ENCODE measurements around the gene FNTB.
"Not testable (repeated sequence)": the region's sequence is repeated elsewhere in the genome, so short reads cannot be mapped to it uniquely, and the experiment has no call there.

FNTB gene

DNA sequence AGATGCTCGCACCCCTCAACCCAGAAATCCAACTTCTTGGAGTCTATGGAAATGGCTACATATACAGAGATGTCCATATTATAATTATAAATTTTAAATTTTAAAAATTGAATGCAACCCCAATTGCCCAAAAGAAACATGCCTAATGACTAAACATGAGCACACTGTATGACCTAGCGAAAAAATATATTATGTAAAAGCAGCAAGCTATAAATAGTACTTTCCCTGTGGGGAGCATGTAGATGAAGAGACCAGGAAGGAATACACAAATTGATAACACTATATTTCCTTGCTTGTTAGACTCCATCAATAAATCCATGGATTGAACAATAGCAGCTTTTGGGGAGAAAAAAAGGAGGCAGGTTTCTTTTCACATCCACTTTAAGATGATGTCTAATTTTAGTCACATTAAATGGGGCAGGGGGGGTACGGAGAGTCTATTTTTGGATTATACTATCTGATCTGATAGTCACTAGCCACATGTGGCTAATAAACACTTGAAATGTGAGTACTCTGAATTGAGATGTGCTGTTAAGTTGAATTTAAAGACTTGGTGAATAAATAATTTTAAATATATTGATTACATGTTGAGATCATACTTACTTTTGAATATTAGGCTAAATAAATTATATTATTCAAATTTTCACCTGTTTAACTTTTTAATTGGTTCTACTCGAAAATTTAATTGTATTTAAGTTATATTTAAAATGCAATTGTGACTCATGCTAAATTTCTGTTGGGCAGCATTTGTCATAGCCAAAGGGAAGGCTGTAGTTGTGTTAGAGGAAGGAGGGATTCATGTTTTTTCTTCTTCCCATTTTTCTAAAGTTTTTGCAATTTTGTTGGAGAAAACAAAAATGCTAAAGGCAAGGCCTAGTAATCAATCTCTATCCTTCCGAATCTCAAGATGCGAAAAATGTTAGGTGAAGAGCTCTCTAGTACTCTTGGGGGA lies 98.1 kb downstream of the FNTB start:
- DNase-seq (ENCODE audit: low read depth) = no peak

DNA sequence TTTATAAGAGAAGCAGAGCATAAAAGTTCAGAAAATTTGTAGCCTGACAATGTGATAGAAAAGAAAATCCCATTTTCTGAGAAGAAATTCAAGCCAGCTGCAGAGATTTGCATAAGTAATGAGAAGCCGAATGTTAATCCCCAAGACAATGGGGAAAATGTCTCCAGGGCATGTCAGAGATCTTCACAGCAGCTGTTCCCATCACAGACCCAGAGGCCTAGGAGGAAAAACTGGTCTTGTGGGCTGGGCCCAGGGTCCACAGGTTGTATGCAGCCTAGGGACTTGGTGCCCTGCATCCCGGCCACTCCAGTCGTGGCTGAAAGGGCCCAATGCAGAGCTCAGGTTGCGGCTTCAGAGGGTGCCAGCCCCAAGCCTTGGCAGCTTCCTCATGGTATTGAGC lies 100.0 kb downstream of the FNTB start:
- DNase-seq (ENCODE audit: low read depth) = not testable (repeated sequence)

DNA sequence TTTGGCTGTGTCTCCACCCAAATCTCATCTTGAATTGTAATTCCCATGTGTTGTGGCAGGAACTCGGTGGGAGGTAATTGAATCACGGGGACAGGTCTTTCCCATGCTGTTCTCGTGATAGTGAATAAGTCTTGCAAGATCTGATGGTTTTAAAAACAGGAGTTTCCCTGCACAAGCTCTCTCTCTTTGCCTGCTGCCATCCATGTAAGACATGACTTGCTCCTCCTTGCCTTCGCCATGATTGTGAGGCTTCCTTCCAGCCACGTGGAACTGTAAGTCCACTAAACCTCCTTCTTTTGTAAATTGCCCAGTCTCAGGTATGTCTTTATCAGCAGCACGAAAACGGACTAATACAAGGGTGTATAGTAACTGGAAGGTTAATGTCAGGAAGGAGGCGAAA lies 101.1 kb downstream of the FNTB start:
- not testable (repeated sequence) for DNase-seq (ENCODE audit: low read depth)

DNA sequence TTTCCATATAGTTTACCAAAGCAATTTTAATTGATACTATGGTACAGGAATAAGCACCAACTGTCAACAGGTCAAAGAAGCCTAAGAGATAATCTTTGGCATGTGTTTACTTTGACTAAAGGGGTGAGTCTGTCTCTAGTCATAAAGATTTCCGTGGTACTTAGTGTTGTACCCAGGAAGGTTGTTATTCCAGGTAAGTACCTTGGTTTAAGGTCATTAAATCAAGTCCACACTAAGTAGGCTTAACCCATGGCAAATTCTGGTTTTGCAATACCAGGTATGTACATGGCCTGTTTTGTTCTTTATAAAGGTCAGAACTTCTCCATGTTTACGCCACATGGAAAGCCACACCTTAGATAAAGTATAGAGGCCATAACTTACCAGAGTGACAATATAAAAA lies 105.7 kb downstream of the FNTB start:
- no peak for DNase-seq (ENCODE audit: low read depth)

DNA sequence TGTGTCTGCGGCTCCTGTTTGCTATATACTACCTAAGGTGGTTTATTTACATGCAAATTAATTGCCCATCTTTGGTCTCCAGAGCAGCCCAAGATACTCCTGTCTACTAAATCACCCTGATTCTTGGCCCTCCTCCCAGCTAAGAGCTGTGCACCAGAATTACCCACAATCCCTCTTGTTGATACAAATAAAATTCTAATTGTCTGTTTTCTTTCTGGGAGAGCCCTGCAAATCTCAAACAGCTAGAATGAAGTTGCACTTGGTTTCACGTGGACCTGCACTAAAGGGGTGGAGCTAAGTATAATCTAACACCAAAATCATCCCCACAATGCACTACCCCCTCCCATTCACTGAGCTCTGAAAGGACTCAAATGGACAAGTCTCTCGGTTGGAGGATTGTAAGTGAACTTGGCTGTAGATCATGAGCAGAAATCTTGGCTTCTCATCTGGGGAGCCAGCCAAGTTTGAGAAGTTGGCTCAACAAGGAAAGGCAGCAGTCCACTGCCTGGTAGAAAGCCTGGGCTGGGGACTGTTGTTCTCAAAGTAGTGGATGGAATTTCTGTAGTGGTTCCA lies 109.0 kb downstream of the FNTB start:
- no peak for DNase-seq (ENCODE audit: low read depth)

DNA sequence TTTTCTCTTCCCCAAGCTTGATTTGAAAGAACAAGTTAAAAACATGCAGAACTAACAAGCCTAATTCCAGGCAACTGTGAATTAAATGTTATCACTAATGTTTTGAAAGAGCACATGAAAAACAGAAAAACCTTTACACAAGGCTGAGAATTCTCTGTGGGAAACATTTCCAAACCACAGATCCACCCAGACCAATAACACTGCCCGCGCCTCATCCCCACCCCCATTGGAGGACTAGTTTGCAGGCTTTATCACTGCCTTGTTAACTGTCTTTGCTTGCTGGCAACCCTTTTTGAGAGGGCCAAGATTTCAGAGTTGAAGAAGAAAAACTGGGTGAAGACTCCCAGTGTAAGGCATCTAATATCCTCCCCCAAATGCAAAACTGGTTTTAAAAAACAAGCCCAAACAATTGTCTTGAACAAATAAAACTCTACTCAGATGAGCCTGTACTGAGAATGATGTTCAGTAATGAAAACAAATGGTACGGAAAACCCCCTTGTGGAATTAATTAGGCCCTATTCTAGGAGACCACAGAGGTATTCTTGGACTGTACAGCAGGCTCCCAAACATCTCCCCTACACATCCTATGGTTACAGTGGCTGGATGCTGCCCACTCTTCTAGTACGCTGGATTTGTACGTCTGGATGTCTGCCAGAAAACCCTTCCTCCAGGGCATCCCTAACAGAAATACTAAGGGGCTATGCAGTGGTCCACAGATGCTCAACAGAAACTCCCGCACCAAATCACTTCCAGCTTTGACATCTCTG lies 109.8 kb downstream of the FNTB start:
- no peak for DNase-seq (ENCODE audit: low read depth)

DNA sequence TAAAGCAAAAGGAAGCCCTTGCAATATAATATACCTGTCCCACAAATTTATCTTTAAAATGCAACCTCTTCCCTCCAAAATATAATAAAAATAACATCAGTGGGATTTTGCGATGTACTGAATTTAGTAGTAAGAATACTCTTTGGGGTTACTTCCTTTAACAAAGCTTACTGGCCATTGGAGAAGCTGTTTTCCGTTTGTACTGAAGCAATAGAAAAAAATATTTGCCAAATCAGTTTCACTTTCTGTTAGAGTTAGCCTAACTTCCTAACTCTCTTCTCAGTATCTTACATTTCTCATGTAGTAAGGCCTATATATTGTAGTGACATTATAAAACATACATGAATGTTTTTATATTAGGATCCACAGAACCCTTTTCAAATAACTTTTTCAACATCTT lies 111.9 kb downstream of the FNTB start:
- no peak for DNase-seq (ENCODE audit: low read depth)

DNA sequence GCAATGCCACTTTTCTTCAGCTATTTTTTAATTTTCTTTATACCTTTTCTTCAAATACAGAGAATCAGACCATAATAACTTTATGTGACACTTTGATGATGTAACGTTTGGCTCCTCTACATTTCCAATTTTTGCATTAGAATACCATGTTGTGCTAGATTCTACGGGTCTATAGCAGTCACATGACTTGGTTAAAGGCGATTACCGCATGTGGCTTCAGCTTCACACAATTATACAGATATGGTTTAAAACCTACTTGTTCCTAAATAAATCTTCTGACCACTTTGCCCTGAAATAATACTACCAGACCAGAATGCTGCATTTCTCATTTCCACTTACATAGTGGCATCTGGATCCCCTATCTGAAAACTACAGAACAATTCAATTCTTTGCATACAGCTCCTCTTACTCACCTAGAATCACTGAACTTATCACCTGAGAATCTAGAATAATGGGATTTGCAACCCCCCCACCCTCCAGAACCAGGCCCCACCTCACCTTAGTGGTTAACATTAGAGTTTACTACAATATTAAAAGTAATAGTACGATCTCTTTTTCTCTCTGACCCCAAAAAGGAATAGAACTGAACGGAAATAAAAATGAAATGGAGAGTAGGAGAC lies 114.3 kb downstream of the FNTB start:
- no peak for DNase-seq (ENCODE audit: low read depth)

DNA sequence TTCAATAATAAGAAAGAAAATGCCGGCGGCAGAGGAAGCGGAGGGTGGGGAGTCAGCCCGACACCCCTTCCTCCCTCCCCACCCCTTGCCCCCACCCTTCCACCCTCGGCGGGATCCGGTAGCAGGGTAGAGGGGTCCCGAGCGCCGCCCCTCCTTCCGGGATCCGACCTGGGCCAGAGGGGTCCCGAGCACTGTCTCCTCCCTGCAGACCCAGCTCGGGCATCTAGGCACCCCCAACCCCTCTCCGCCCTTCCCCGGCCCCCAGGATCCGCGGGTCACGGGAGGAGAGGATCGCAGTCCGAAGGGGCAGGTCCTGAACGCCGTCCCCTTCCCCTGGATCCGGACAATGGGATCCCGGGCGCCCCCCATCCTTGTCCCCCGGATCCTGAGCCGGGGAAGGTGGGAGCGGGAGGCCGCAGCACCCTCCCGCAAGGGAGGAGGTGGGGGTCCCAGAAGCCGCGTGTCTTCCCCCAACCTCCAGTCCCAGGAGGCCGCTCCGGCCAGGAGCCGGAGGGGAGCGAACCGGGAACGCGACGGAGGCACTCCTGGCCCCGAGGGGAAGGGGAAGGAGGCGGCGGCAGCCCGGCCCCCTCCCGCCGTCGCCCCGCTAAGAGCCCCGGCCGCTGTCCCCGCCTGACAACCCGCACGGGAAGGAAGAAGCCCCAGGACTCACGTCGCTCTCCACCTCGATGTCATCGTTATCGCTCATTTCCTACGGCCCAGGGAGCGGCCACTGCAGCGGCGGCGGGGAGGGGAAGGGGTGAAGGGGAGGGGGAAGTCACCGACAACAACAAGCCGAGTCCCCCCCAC lies 115.1 kb downstream of the FNTB start:
- DNase-seq (ENCODE audit: low read depth) = peak; percentile 38

DNA sequence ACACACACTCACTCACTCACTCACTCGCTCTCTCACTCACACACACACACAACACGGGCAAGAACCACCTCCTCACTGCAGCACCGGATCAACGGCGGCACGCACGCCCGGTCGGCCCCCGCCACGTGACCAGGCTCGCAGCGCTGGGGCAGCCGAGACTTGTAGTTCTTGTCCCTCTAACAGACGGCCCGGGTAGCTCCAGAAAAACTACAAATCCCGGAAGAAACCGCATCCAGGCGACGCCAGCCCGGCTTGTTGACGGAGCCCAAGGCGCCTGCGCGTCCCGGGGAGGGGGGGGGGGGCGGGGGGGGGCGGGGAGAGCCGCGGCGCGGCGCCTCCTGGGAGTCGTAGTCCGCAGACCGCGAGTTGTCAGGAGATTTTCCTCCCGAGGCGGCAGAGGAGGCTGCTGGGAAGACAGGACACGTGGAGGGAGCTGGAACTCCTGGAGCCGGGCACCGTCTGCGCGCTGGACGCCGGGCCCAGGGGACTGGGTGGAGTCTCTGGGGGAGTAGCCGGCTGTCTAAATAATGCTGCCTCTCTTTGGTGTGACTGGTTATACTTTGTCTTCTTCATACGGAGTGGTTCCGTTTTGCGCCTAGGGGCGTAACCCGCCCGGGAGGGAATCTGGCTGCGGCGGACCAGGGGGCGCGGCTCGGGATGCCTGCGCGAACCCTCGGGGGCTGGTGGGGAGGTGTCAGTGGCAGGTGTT lies 115.9 kb downstream of the FNTB start, which contains the start of gene MAX:
Gene MAX, minus strand, starts transcription at position 77 of the 709 bp plus-strand sequence. CDS start 178 bp downstream, outside the sequence.
- peak; percentile 98 for DNase-seq (ENCODE audit: low read depth)

DNA sequence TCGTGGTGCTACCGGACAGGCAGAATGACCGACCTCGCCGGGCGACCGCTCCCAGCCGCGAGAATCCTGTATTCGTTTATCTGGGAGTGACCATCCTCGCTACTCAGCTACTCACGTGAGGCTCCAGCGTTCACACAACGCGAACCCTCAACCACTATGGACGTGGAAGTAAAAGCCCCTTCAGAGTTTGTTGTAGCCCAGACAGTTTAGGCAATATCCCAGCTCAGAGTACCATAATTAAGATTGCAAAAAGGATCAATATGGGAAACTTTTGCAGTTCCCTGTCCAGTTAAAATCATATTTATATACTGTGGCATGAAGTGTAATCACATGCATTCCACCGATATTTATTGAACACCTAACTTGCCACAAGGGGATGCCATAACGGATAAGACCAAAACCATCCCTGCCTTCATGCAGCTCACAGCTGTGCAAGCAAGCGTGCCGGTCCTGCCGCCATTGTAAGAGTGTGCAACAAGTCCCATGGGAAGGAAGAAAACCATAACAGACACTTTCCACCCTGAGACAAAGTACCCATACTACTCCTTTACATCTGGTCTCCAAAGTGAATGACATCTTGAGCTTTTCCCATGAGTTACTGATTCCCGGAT lies 116.6 kb downstream of the FNTB start:
- no peak for DNase-seq (ENCODE audit: low read depth)

DNA sequence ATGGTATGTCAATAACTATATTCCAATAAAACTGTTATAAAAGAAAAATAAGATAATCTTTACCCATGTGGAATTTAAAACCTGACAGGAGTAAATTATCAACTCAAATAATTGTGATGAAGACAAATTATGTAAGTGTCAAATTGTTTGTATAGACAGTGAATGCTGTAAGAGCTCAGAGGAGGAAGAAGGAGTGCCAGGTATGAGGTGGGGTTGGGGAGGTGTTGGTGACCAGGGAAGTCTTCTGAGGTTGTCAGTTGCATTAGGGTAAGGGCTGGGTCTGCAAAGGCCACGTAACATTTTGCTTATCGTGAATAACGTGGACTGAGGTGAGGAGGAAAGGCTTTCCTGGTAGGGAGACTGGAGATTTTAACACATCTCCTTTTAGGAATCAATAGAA lies 118.1 kb downstream of the FNTB start:
- no peak for DNase-seq (ENCODE audit: low read depth)

DNA sequence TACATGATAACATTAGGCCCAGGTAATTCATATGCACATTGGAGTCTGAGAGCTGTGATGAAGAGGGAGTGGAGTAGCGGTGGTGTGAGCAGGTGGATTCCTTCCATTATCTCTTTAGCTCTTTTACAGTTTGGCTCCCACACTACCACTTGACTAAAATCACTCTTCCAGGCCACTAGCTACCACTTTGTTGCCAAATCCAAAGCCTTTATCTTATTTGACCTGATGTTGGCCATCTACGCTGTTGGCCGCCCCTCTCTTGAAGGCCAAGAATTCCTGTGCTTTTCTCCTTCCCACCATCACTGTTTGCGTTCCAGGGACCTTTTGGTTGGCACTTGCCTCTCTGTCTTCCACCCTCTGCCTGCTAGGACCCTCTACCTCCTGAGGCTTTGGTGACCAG lies 119.6 kb downstream of the FNTB start:
- DNase-seq (ENCODE audit: low read depth) = no peak

DNA sequence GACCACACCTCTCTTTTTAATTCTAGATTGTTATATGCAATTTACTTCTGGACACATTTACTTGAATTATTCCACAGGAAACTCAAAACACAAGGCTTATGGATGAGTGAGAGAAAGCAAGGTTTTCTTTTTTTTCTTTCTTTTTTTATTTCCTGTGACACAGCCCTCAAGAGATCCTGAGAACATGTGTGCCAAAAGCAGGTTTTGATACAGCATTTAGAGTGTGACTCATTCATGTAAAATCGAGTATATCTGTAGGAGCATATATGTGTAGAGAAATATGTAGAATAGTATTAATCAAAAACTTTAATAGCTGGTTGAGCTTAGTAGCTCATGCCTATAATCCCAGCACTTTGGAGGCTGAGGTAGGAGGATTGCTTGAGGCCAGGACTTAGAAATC lies 120.0 kb downstream of the FNTB start:
- DNase-seq (ENCODE audit: low read depth) = no peak

DNA sequence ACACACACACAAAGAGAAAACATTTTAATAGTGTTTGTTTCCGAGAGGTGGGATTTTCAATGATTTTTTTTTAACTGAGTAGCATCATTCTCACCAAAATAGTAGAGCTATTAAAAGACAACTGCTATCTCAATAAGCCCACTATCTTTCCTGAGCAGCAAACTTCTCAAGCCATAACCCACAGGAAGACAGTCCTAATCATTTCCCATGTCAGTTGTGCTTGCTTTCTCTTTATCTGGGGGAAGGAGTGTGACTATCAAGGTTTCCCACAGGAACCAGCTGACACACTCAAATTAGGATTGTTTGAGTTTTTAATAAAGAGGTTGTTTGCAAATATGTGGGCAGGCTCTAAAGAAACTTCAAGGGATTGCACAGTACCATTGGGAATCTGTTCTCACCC lies 120.5 kb downstream of the FNTB start:
- no peak for DNase-seq (ENCODE audit: low read depth)

DNA sequence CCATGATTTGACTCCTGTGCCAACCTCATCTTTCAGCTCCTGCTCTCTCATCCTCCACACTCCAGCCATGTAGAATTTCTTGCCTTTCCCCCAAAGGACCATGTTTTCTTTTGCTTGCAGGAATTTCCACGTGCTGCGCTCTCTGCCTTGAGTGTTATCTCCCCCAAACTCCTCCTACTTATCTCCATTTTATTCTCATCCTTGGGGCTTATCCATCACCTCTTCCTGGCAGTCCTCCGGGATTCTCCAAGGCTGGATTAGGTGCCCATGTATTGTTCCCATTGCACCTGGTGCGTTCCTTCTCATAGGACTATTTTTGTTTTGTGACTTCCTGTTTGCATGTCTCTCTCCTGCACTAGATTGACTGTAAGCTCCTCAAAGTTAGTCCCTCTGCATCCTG lies 122.7 kb downstream of the FNTB start:
- DNase-seq (ENCODE audit: low read depth) = no peak

DNA sequence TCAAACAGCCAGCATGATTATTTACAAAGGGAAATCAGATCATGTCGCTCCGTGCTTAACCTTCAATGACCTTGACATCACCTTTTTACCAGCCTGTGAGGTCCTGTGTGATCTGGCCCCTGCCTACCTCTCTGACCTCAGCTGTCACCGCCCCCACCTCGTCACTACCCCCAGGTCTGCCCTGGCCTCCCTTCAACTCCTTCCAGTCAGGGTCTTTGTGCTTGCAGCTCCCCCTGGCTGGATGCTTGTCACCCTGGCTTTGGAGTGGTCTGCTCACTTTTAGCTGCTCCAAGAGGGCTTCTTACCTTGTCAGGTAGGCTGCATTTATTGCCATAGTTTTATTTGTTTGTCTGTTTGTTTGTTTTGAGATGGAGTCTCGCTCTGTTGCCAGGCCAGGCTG lies 123.8 kb downstream of the FNTB start:
- DNase-seq (ENCODE audit: low read depth) = no peak
